Common myeloid progenitor, CD34-positive (primary cell): ENCODE measurements around the gene ARHGAP28. TPM values are rescaled to one million over a fixed set of nuclear protein-coding genes. Genes with fewer than 3 reads are reported as not detected.
A peak's percentile ranks its signal among the peaks of the same experiment; 100 is the strongest.

Experiments
- CTCF ChIA-PET: fragments of 350-600 bp; sonication (Branson Sonifier 250); formaldehyde crosslinking; loops from one replicate; lab custom pipeline; 2021; ENCODE audit warnings: antibody characterized with exemption; lab: Charles Lee
- POLR2A ChIA-PET: fragments of 350-600 bp; sonication (Branson Sonifier 250); formaldehyde crosslinking; loops from one replicate; lab custom pipeline; 2021; ENCODE audit warnings: antibody characterized with exemption; lab: Charles Lee
- DNase-seq, 3 donors: peaks; one replicate each; pipeline versions ENCODE4 v3.0.0 to v3.0.0-alpha.2; 2013
- H3K27ac ChIP-seq, 2 experiments: 1 replicate in 1 of 2; 2 replicates in 1 of 2; pipeline ENCODE4 v1.7.0; 2013; ENCODE audit warnings: inconsistent platforms in 2 of 2, low read length in 2 of 2, mild to moderate bottlenecking in 2 of 2, low read depth in 1 of 2, moderate library complexity in 1 of 2; ENCODE audit not compliant: severe bottlenecking in 2 of 2, insufficient read depth in 1 of 2, poor library complexity in 1 of 2
- H3K27me3 ChIP-seq, 5 experiments: replicated peaks in 2 of 5; 1 replicate in 3 of 5; 2 replicates in 2 of 5; pipeline versions ENCODE4 v1.6.1 to v1.7.0; 2013; ENCODE audit warnings: low read length in 4 of 5, mild to moderate bottlenecking in 2 of 5, moderate library complexity in 2 of 5, inconsistent platforms in 1 of 5; ENCODE audit not compliant: insufficient read depth in 5 of 5, control insufficient read depth in 4 of 5
- H3K36me3 ChIP-seq, 4 experiments: 1 replicate in 2 of 4; 2 replicates in 2 of 4; pipeline versions ENCODE4 v1.6.1 to v1.7.0; 2013; ENCODE audit warnings: low read length in 3 of 4, control low read depth in 1 of 4, mild to moderate bottlenecking in 1 of 4; ENCODE audit not compliant: control insufficient read depth in 4 of 4, insufficient read depth in 4 of 4
- H3K4me1 ChIP-seq, 4 experiments: 1 replicate in 3 of 4; 2 replicates in 1 of 4; pipeline versions ENCODE4 v1.6.1 to v1.7.1; 2013; ENCODE audit warnings: low read length in 3 of 4, mild to moderate bottlenecking in 3 of 4, control low read depth in 1 of 4, inconsistent platforms in 1 of 4, moderate library complexity in 1 of 4; ENCODE audit not compliant: control insufficient read depth in 4 of 4, insufficient read depth in 4 of 4; ENCODE audit errors: control extremely low read depth in 1 of 4
- H3K4me3 ChIP-seq, 7 experiments: 1 replicate in 4 of 7; 2 replicates in 3 of 7; pipeline versions ENCODE4 v1.5.1 to v1.7.0; 2013; ENCODE audit warnings: mild to moderate bottlenecking in 7 of 7, low read length in 6 of 7, moderate library complexity in 6 of 7, inconsistent platforms in 2 of 7, low read depth in 2 of 7, control low read depth in 1 of 7; ENCODE audit not compliant: insufficient read depth in 4 of 7, control insufficient read depth in 1 of 7; ENCODE audit errors: extremely low read depth in 1 of 7
- H3K9me3 ChIP-seq, 5 experiments: 1 replicate in 4 of 5; 2 replicates in 1 of 5; pipeline versions ENCODE4 v1.6.1 to v1.7.1; 2013; ENCODE audit warnings: low read length in 4 of 5, mild to moderate bottlenecking in 2 of 5, inconsistent platforms in 1 of 5, low read depth in 1 of 5, moderate library complexity in 1 of 5; ENCODE audit not compliant: control insufficient read depth in 4 of 5, insufficient read depth in 2 of 5; ENCODE audit errors: control extremely low read depth in 1 of 5
- WGBS: methylation state at CpG from one replicate; pipeline ENCODE4 v1.1.5; 2013; ENCODE audit not compliant: insufficient coverage; 5-methylcytosine and 5-hydroxymethylcytosine counted together
- polyA plus RNA-seq: library from polyadenylated mRNA; unstranded; fragments of 120-200 nt; gene quantifications from one replicate; pipeline ENCODE4 v1.2.1, GENCODE V29; 2013

ARHGAP28 gene
- polyA plus RNA-seq, result 0.33 TPM

- Histone ChIP-seq H3K27me3 (peaks cover 0 to 13% (median 4%) of the 10 kb centered on the region in 5 experiments), H3K9me3 (no peaks in the 10 kb centered on the region), H3K27ac (no peak within 1 kb of the TSS), H3K36me3 (no peaks in the 10 kb centered on the region), H3K4me1 (peaks cover 4 to 10% (median 7%) of the 10 kb centered on the region in 4 experiments), H3K4me3 (peak within 1 kb of the TSS; percentile 57 to 76 (median 66))
- under 1% methylated on average over 46 of the region's 96 CpGs for WGBS
- ChIA-PET POLR2A (no interaction called here), CTCF (interaction anchor here (0.5 kb wide), 1 partner anchor 86 kb away, joined by 3 read pairs; no protein-coding TSS in a partner anchor)
- DNase-seq, result peak; percentile 66 to 94 (median 88)
Observed at GRCh38 chr18:6729247-6730091, at the start of gene ARHGAP28. Gene ARHGAP28 (plus strand): TSS chr18:6729716. CDS start chr18:6729822, 106 bp downstream.

DNA sequence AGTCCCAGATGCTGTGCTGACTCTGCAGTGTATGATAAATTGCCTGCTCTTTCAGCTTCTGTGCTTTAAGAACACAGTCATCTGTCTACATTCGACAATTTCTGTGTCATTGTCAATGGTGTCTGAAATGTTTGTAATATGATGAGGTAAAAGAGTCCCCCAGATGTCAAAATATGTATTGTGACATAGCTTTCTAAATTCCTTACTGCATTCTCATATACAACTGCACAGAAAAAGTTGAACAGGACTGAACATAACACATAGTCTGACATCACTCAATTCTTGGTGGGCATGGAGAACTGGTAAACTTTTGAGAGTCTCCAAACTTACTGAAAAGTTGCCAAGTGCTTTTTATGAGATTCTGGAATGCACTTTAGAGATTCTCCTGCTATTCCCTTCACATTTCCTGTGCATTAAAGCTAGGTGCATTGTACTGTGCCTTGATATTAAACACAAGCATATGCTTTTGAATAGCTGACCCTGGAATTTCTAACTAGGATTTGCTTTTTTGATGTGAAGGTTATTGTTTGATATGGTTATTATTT is 48.1 kb upstream of the ARHGAP28 start:
- no peaks in the 10 kb centered on the region for H3K9me3 ChIP-seq
- DNase-seq, result no peak
- POLR2A ChIA-PET, result no interaction called here
- no peak overlapping the region for H3K27ac ChIP-seq
- H3K4me3 ChIP-seq, result no peak overlapping the region
- CTCF ChIA-PET, result no interaction called here
- peaks cover 0 to 15% (median 3%) of the 10 kb centered on the region in 5 experiments for H3K27me3 ChIP-seq
- H3K36me3 ChIP-seq, result no peaks in the 10 kb centered on the region
- H3K4me1 ChIP-seq, result no peaks in the 10 kb centered on the region
- no CpG with 5 or more reads among the region's 1 CpG for WGBS

GRCh38 chr18:6682437-6683111 is 46.9 kb upstream of the ARHGAP28 start:
- Histone ChIP-seq H3K4me1 (no peaks in the 10 kb centered on the region), H3K27ac (peak overlapping the region in 1 of 2 experiments; percentile 58), H3K9me3 (no peaks in the 10 kb centered on the region), H3K27me3 (peaks cover 0 to 15% (median 3%) of the 10 kb centered on the region in 5 experiments), H3K36me3 (no peaks in the 10 kb centered on the region), H3K4me3 (no peak overlapping the region)
- ChIA-PET CTCF (no interaction called here), POLR2A (no interaction called here)
- no peak for DNase-seq
- WGBS, result 59% methylated on average over 12 of the region's 14 CpGs

DNA sequence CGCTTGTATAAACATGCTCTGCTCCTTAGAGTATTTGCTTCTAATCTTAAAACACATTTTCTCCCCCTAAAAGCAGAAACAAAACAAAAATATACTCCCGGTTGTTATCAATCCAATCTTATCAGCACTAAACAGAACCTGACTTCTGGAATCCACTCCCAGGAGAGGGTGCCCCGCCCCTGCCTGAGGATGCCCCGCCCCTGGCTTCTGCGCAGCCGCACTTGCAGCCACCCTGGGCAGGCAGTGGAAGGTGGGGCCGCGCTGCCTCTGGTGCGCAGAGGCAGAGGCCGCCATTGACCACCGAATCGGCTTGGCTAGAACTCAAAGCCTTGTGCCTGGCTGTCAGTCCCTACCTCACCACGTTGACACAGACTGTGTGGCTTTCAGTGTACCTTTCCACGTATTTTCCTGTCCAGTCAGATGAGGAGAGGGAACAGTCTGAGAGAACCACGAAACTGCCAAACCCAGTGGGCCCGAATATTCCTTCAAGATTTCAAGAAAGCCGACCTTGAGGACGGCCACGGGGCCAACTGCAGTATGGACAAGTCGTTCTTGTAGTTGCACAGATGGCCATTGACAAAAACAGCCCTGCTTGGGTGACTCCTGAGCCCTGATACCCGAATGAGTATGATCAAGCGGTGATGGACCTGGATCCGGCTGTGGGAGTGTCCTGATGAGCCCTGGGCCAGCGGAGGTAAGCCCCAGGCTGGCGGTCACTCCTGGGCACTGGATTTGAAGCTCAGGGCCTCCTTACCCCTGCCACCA is 46.2 kb upstream of the ARHGAP28 start:
- H3K27ac ChIP-seq, result peak overlapping the region in 1 of 2 experiments; percentile 58
- 84% methylated on average over 24 of the region's 25 CpGs for WGBS
- no peaks in the 10 kb centered on the region for H3K4me1 ChIP-seq
- peaks cover 0 to 15% (median 3%) of the 10 kb centered on the region in 5 experiments for H3K27me3 ChIP-seq
- H3K36me3 ChIP-seq, result no peaks in the 10 kb centered on the region
- DNase-seq, result no peak
- CTCF ChIA-PET, result interaction anchor here (1.3 kb wide), 1 partner anchor 9 kb away, joined by 3 read pairs; no protein-coding TSS in a partner anchor
- POLR2A ChIA-PET, result no interaction called here
- no peak overlapping the region for H3K4me3 ChIP-seq
- no peaks in the 10 kb centered on the region for H3K9me3 ChIP-seq

- ChIA-PET POLR2A (no interaction called here), CTCF (no interaction called here)
- no peak overlapping the region for H3K4me3 ChIP-seq
- no peak for DNase-seq
- no peaks in the 10 kb centered on the region for H3K9me3 ChIP-seq
- no peaks in the 10 kb centered on the region for H3K4me1 ChIP-seq
- H3K27me3 ChIP-seq, result peaks cover 0 to 9% (median 2%) of the 10 kb centered on the region in 5 experiments
- no peaks in the 10 kb centered on the region for H3K36me3 ChIP-seq
- H3K27ac ChIP-seq, result no peak overlapping the region
Observed at GRCh38 chr18:6687676-6688075, 41.8 kb upstream of the ARHGAP28 start.

DNA sequence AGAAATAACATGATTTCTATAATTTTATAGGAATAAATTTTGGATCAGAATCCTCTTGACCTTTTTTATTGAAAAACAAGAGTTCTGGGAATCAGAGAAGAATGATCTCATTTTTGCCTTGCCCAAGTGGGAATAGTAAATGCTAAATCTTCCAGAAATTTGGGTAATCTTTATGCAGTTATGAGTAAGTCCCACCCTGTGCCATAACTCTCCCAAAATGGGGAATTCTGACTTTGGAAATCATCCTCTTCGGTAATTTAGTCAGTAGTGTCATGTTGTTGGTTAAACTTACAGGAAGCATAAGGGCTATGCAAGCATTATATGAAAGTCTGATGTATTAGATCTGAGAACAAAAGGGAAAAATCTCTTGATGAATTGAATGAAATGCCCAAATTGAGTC is 20.6 kb upstream of the ARHGAP28 start:
- Histone ChIP-seq H3K36me3 (no peaks in the 10 kb centered on the region), H3K27ac (no peak overlapping the region), H3K4me1 (no peaks in the 10 kb centered on the region), H3K27me3 (no peaks in the 10 kb centered on the region), H3K4me3 (no peak overlapping the region), H3K9me3 (no peaks in the 10 kb centered on the region)
- no peak for DNase-seq
- CTCF ChIA-PET, result no interaction called here
- WGBS, result 100% methylated on average over 1 of the region's 1 CpG
- POLR2A ChIA-PET, result no interaction called here
